GM13976 (cell line): ENCODE data around the gene MOV10L1.

ENCODE experiments used
- DNase-seq: peaks from one replicate; pipeline ENCODE4 v3.0.0; 2012; ENCODE audit warnings: low spot score
- in situ Hi-C: fragments of 300-500 bp; cut with MboI; formaldehyde crosslinking; loops from one replicate; pipeline ENCODE4 v1.12.0; 2022; ENCODE audit warnings: low sequenced_read_pairs, mixed read lengths, inconsistent platforms; ENCODE audit not compliant: unreplicated experiment
- TF ChIP-seq, protein P1 (sequence below): IDR thresholded peaks from 2 replicates; pipeline ENCODE4 v1.5.1; 2012; ENCODE audit warnings: borderline replicate concordance, mild to moderate bottlenecking; ENCODE audit not compliant: insufficient read depth; ENCODE audit errors: extremely low read depth, missing control alignments, control extremely low read depth

Gene MOV10L1

DNA sequence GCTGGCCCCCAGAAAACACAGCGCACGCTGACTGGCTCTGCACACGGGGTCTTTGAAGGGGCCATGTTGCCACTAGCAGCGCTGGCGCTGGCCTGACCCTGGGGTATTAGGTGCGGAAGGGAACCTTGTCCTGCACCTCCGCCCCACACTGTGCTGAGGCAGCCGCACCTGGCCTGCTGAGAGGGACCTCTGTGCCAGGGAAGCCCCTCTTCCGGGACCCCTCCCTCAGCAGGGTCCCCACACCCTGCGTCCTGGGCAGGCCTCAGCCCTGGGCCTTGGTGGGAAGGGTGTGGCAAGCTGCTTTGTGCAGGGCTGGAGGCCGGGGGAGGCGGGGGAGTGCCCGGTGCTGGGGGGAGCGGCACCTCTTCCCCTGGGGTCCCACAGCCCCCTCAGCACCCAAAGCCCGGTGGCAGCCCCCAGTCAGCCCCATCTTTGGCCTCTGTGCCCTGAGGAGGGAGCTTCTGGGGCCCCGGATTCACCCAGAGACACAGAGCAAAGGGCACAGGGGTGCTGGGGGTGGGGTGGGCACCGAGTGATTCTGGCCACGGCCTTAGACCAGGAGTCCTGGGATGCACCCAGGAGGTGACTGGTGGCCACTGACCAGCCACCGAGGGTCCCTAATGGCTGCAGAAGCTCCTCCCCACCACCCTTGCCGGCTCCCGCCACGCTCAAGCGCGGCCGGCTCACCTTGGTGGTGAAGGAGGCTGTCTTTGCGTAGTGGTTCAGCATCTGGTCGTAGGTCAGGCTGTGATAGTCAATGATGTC, 43.1 kb upstream of the MOV10L1 start:
- in situ Hi-C loops: loop anchor here (25.0 kb wide), 1 partner anchor 284 kb away; no protein-coding TSS in a partner anchor
- DNase-seq: no peak
- TF ChIP-seq, protein P1, sequence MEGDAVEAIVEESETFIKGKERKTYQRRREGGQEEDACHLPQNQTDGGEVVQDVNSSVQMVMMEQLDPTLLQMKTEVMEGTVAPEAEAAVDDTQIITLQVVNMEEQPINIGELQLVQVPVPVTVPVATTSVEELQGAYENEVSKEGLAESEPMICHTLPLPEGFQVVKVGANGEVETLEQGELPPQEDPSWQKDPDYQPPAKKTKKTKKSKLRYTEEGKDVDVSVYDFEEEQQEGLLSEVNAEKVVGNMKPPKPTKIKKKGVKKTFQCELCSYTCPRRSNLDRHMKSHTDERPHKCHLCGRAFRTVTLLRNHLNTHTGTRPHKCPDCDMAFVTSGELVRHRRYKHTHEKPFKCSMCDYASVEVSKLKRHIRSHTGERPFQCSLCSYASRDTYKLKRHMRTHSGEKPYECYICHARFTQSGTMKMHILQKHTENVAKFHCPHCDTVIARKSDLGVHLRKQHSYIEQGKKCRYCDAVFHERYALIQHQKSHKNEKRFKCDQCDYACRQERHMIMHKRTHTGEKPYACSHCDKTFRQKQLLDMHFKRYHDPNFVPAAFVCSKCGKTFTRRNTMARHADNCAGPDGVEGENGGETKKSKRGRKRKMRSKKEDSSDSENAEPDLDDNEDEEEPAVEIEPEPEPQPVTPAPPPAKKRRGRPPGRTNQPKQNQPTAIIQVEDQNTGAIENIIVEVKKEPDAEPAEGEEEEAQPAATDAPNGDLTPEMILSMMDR: no peak

DNA sequence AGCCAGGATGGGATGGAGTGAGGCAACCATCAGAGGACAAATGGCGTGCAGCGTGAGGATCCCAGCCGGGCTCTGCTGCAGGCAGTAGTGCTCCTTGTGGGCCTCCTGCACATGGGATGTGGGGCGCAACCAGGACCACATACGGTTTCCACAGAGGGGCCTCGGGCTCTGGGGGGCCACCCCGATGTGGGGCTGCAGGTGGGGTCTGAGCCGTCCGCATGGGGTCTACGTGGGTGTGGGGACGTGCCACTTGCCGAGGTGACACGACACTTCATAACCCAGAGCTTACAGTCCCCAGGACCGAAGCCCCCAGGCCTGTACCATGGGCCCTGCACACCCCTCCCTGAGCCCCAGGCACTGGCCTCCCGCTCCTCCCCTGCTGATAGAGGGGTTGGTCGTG, 42.5 kb upstream of the MOV10L1 start:
- no peak for DNase-seq
- TF ChIP-seq, protein P1: no peak
- in situ Hi-C loops: loop anchor here (25.0 kb wide), 1 partner anchor 285 kb away; no protein-coding TSS in a partner anchor

DNA sequence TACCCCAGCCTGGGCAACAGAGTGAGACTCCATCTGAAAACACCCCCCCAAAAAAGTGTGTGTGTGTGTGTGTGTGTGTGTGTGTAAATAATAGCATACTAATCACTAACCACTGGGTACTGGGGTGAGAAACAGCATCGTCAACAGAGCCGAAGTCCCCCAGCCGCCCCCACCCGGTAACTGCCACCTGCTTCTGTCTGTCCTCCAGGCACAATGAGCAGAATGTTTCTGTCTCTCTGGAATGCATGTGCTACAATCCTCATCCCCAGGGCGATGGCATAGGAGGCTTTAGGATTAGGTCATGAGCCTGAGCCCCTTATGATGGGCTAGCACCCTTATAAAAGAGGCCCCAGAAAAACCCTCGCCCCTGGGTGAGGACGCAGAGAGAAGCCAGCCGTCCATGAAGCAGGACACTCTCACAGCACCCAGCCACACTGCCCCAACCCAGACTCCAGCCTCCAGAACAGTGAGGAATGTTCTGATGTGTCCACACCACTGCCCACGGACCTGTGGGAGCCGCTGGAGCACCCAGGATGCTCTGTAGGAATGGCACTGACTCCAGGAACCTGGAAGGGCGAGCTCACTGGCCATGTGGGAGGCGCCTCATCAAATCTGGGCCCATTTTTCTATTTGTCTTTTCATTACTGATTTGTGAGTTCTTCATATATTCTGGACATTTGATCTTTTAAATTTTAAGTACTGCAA, 41.6 kb upstream of the MOV10L1 start:
- TF ChIP-seq, protein P1: no peak
- no peak for DNase-seq
- in situ Hi-C loops: loop anchor here (25.0 kb wide), 1 partner anchor 286 kb away; no protein-coding TSS in a partner anchor

DNA sequence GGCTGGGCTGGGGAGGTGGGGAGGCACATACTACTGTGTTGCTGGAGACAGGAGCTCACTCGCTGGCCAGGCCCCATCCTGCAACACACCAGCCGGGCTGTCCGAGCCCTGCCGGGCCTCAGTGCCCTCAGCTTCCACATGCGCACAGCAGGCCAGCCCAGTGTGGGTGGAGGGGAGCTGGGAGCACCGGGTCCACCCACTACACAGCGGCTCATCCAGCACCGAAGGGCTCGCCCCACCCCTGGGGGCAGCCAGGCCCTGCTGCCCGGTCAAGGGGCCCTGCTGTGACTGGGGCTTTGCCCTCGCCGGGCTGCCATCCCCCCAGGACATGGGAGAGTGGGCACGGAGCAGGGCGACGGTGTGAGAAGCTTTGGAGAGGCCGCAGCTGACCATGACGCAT, 41.0 kb upstream of the MOV10L1 start:
- no peak for DNase-seq
- TF ChIP-seq, protein P1: no peak
- in situ Hi-C loops: loop anchor here (25.0 kb wide), 1 partner anchor 287 kb away; no protein-coding TSS in a partner anchor

DNA sequence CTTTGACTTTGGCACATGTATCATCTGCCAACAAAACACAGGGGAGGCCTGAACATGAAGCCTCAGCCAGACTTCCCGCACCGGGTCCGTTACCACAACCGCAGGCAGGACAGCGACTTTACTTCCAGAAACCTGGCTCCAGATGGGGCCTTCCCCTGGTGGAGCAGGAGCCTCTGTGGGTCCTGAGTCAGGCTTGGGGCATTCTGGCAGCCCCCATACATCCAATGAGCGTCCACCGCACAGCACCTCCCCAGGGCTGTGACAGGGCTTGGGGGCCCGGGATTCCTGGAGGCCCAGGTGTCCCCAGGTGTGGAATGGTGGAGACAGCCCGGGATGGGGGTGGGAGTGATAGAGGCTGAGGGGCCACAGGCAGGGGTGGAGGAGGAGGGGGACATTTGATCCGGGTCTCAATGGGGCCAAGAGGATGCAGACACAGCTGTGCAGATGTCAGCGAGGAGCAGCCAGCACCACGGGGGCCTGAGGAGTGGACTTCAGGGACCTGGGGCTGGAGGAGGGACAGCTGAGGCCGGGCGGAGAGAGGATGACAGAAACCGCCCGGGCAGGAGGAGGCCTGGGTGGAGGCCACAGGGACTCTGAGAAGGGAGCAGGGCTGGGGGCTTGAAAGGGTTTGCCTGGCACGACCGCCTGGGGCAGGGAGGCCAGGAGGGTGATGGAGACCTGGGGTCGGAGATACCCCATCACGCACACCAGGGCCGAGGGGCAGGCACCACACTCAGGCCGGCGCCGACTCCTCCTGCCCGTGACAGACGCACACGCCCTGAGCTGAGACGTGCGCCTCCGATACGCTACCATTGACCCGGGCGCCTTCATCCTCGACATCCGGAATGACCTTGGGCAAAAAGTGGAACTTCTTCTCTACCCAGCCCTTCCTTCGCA, 40.3 kb upstream of the MOV10L1 start:
- TF ChIP-seq, protein P1: no peak
- in situ Hi-C loops: loop anchor here (25.0 kb wide), 1 partner anchor 287 kb away; no protein-coding TSS in a partner anchor
- no peak for DNase-seq

DNA sequence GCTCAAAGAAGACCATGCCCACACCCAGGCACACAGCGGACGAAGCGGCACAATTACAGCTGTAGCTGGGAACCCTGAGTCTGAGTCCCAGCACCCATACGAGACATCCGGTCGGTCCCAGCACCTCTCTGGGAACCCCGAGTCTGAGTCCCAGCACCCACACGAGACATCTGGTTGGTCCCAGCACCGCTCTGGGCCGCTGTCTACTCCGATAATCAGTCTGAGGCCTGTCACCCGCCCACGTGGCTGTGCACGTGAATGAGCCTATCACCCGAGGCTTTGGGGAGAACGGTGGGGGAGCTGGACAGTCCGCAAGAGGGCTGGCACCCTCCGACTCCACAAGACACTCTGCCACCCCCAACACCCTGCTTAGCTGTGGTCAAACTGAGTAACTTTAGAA, 37.9 kb upstream of the MOV10L1 start:
- in situ Hi-C loops: no loop called here
- no peak for DNase-seq
- TF ChIP-seq, protein P1: no peak
